IPS-20b (cell line): ENCODE results near the gene TMPRSS5.
"Not testable (repeated sequence)": the region's sequence is repeated elsewhere in the genome, so short reads cannot be mapped to it uniquely, and the experiment has no call there.

Experiments
- H3K27ac ChIP-seq: one replicate; pipeline ENCODE4 v1.5.1; 2013; ENCODE audit warnings: low read length
- H3K27me3 ChIP-seq: 2 replicates; pipeline ENCODE4 v1.6.1; 2013; ENCODE audit warnings: mild to moderate bottlenecking, low read length, inconsistent platforms; ENCODE audit not compliant: insufficient read depth
- H3K36me3 ChIP-seq: 2 replicates; pipeline ENCODE4 v1.6.1; 2013; ENCODE audit warnings: low read depth, mild to moderate bottlenecking, inconsistent platforms, low read length, moderate library complexity; ENCODE audit not compliant: insufficient read depth
- H3K4me1 ChIP-seq: 2 replicates; pipeline ENCODE4 v1.6.1; 2013; ENCODE audit warnings: mild to moderate bottlenecking, control low read depth, inconsistent platforms, low read length, moderate library complexity; ENCODE audit not compliant: insufficient read depth
- H3K4me3 ChIP-seq: 2 replicates; pipeline ENCODE4 v1.5.1; 2013; ENCODE audit warnings: mild to moderate bottlenecking, low read length, inconsistent platforms
- H3K9ac ChIP-seq: 2 replicates; pipeline ENCODE4 v1.6.1; 2013; ENCODE audit warnings: low read depth, mild to moderate bottlenecking, inconsistent platforms, low read length, moderate library complexity
- H3K9me3 ChIP-seq: 2 replicates; pipeline ENCODE4 v1.6.1; 2013; ENCODE audit warnings: mild to moderate bottlenecking, low read depth, low read length, inconsistent platforms; ENCODE audit not compliant: insufficient read depth

The TMPRSS5 gene

GRCh38 chr11:113675565-113675964, 30.5 kb downstream of the TMPRSS5 start:
- no peak overlapping the region for H3K4me3 ChIP-seq
- no peaks in the 10 kb centered on the region for H3K27me3 ChIP-seq
- no peak overlapping the region for H3K9ac ChIP-seq
- H3K4me1 ChIP-seq = peaks cover 8% of the 10 kb centered on the region; the same call in 1 of the 2 replicates
- no peaks in the 10 kb centered on the region for H3K9me3 ChIP-seq
- no peaks in the 10 kb centered on the region for H3K36me3 ChIP-seq
- H3K27ac ChIP-seq = no peak overlapping the region

- H3K27ac ChIP-seq = no peak overlapping the region
- no peak overlapping the region for H3K4me3 ChIP-seq
- no peaks in the 10 kb centered on the region for H3K9me3 ChIP-seq
- no peak overlapping the region for H3K9ac ChIP-seq
- peaks cover 8% of the 10 kb centered on the region; the same call in 1 of the 2 replicates for H3K4me1 ChIP-seq
- H3K36me3 ChIP-seq = no peaks in the 10 kb centered on the region
- no peaks in the 10 kb centered on the region for H3K27me3 ChIP-seq
Measured at GRCh38 chr11:113675003-113675561, 31.0 kb downstream of the TMPRSS5 start.

- Histone ChIP-seq H3K9ac (no peak overlapping the region), H3K4me3 (no peak overlapping the region)
Measured at GRCh38 chr11:113674397-113674685, 31.8 kb downstream of the TMPRSS5 start.

GRCh38 chr11:113673550-113674396, 32.3 kb downstream of the TMPRSS5 start:
- Histone ChIP-seq H3K9ac (no peak overlapping the region), H3K4me3 (no peak overlapping the region), H3K4me1 (peaks cover 15% of the 10 kb centered on the region; the same call in 1 of the 2 replicates)

More at GRCh38 chr11:113674397-113674685, 31.8 kb downstream of the TMPRSS5 start:
- H3K27ac ChIP-seq = no peak overlapping the region
- H3K4me1 ChIP-seq = peaks cover 12% of the 10 kb centered on the region; the same call in 1 of the 2 replicates
- H3K27me3 ChIP-seq = no peaks in the 10 kb centered on the region
- no peaks in the 10 kb centered on the region for H3K9me3 ChIP-seq
- no peaks in the 10 kb centered on the region for H3K36me3 ChIP-seq

GRCh38 chr11:113671914-113672313, 34.2 kb downstream of the TMPRSS5 start:
- not testable (repeated sequence) for H3K9me3 ChIP-seq, H3K36me3 ChIP-seq, H3K27ac ChIP-seq, H3K27me3 ChIP-seq, H3K4me3 ChIP-seq, H3K9ac ChIP-seq
- H3K4me1 ChIP-seq = peaks cover 24% of the 10 kb centered on the region; the same call in 1 of the 2 replicates

More at GRCh38 chr11:113673550-113674396, 32.3 kb downstream of the TMPRSS5 start:
- no peaks in the 10 kb centered on the region for H3K36me3 ChIP-seq
- no peaks in the 10 kb centered on the region for H3K9me3 ChIP-seq
- no peak overlapping the region for H3K27ac ChIP-seq
- H3K27me3 ChIP-seq = no peaks in the 10 kb centered on the region; the same call in 1 of the 2 replicates

GRCh38 chr11:113670831-113671215, 35.3 kb downstream of the TMPRSS5 start:
- H3K27me3 ChIP-seq = no peaks in the 10 kb centered on the region; the same call in 1 of the 2 replicates
- H3K4me1 ChIP-seq = peaks cover 24% of the 10 kb centered on the region; the same call in 1 of the 2 replicates
- no peak overlapping the region for H3K4me3 ChIP-seq
- no peak overlapping the region for H3K27ac ChIP-seq
- no peaks in the 10 kb centered on the region for H3K36me3 ChIP-seq
- H3K9me3 ChIP-seq = peaks cover 6% of the 10 kb centered on the region
- H3K9ac ChIP-seq = no peak overlapping the region

- Histone ChIP-seq H3K27me3 (no peaks in the 10 kb centered on the region; the same call in 1 of the 2 replicates), H3K4me1 (peaks cover 24% of the 10 kb centered on the region; the same call in 1 of the 2 replicates), H3K36me3 (no peaks in the 10 kb centered on the region), H3K9me3 (peaks cover 6% of the 10 kb centered on the region), H3K9ac (no peak overlapping the region), H3K4me3 (no peak overlapping the region), H3K27ac (no peak overlapping the region)
Measured at GRCh38 chr11:113670149-113670830, 35.8 kb downstream of the TMPRSS5 start.

GRCh38 chr11:113668255-113668654, 37.9 kb downstream of the TMPRSS5 start:
- no peak overlapping the region for H3K9ac ChIP-seq
- H3K4me1 ChIP-seq = peaks cover 18% of the 10 kb centered on the region; the same call in 1 of the 2 replicates
- H3K27ac ChIP-seq = no peak overlapping the region
- no peak overlapping the region for H3K4me3 ChIP-seq
- H3K9me3 ChIP-seq = peaks cover 6% of the 10 kb centered on the region
- H3K27me3 ChIP-seq = no peaks in the 10 kb centered on the region; the same call in 1 of the 2 replicates
- no peaks in the 10 kb centered on the region for H3K36me3 ChIP-seq

GRCh38 chr11:113667801-113668200, 38.3 kb downstream of the TMPRSS5 start:
- H3K4me3 ChIP-seq = no peak overlapping the region
- H3K9me3 ChIP-seq = peaks cover 6% of the 10 kb centered on the region
- H3K27me3 ChIP-seq = no peaks in the 10 kb centered on the region; the same call in 1 of the 2 replicates
- H3K4me1 ChIP-seq = peaks cover 16% of the 10 kb centered on the region; the same call in 1 of the 2 replicates
- H3K36me3 ChIP-seq = no peaks in the 10 kb centered on the region
- no peak overlapping the region for H3K27ac ChIP-seq
- H3K9ac ChIP-seq = no peak overlapping the region

- no peak overlapping the region for H3K4me3 ChIP-seq
- peaks cover 16% of the 10 kb centered on the region; the same call in 1 of the 2 replicates for H3K4me1 ChIP-seq
- no peaks in the 10 kb centered on the region for H3K36me3 ChIP-seq
- H3K27ac ChIP-seq = no peak overlapping the region
- H3K9me3 ChIP-seq = peaks cover 6% of the 10 kb centered on the region
- H3K27me3 ChIP-seq = no peaks in the 10 kb centered on the region; the same call in 1 of the 2 replicates
- no peak overlapping the region for H3K9ac ChIP-seq
Measured at GRCh38 chr11:113666584-113666983, 39.5 kb downstream of the TMPRSS5 start.

- no peak overlapping the region for H3K4me3 ChIP-seq
- peaks cover 6% of the 10 kb centered on the region for H3K9me3 ChIP-seq
- peaks cover 16% of the 10 kb centered on the region; the same call in 1 of the 2 replicates for H3K4me1 ChIP-seq
- H3K9ac ChIP-seq = no peak overlapping the region
- H3K36me3 ChIP-seq = no peaks in the 10 kb centered on the region
- H3K27me3 ChIP-seq = no peaks in the 10 kb centered on the region; the same call in 1 of the 2 replicates
- no peak overlapping the region for H3K27ac ChIP-seq
Measured at GRCh38 chr11:113664981-113665710, 41.0 kb downstream of the TMPRSS5 start.
